H1 (cell line): ENCODE data around the gene PLPPR3. TPM values are rescaled to one million over a fixed set of nuclear protein-coding genes. Genes with fewer than 3 reads are reported as not detected.

Source experiments
- CBX8 ChIP-seq: fragments of 300-800, 300-1000 bp; sonication (generic); IDR thresholded peaks from 2 replicates; pipeline ENCODE4 v1.7.1; 2016; ENCODE audit warnings: low read depth, low read length, borderline replicate concordance
- polyA plus RNA-seq, 7 experiments: library from polyadenylated mRNA; depleted of rRNA in 3 of 7; stranded (reverse) in 5 of 7; unstranded in 2 of 7; fragments of >200 nt in 5 of 7; fragments of 200-250 nt in 2 of 7; gene quantifications; 1 replicate in 5 of 7; 2 replicates in 1 of 7; 4 replicates in 1 of 7; pipeline versions ENCODE4 v1.2.1 to v1.2.3, GENCODE V29; 2011 to 2013; ENCODE audit warnings: missing spikeins in 2 of 7, mixed read lengths in 2 of 7
- total RNA-seq: library from RNA; stranded (reverse); fragmentation: NEBNext Ultra II Directional; extraction: Animal tissue kit (Norgen Biotek cat#: 25700); gene quantifications from 2 replicates; pipeline ENCODE4 v1.2.1, GENCODE V29; 2021
- TF ChIP-seq, protein P1 (sequence below): IDR thresholded peaks from 2 replicates; pipeline ENCODE4 v1.6.1; 2011; ENCODE audit warnings: low read depth, mild to moderate bottlenecking, low read length; ENCODE audit not compliant: insufficient read depth

Gene PLPPR3
- total and polyA plus RNA-seq, 2 of the 8 experiments (the other 6 are each of a cell fraction or from before 2014, with no cell fraction given), result 71.7 to 76.4 TPM

DNA sequence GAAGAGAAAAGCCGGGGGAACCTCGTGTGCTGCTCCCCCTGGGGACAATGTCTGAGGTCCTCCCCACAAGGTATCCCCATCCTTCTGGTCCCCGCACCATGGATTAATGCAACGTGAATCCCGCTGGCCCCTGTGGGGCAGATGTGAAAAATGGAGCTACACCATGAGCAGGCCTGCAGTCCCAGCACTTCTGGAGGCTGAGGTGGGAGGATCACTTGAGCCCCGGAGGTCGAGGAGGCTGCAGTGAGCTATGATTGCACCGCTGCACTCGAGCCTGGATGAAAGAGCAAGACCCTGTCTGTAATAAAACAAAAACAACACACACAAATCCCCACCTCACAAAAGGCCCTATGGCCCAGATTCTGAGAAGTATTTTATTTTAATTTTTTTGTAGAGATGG is 36.5 kb upstream of the PLPPR3 start (continued):
- TF ChIP-seq, protein P1, sequence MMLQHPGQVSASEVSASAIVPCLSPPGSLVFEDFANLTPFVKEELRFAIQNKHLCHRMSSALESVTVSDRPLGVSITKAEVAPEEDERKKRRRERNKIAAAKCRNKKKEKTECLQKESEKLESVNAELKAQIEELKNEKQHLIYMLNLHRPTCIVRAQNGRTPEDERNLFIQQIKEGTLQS, result no peak
- TF ChIP-seq CBX8, result no peak
- TF ChIP-seq, all 59 proteins: peak for 0
